ENCODE data around the gene CCM2.

GRCh38 chr7:45107356-45107755, 107.4 kb downstream of the CCM2 start:
- TF ChIP-seq POLR2A (IDR thresholded peaks at IDR 0.05), result no peak
- TF ChIP-seq, protein P1, sequence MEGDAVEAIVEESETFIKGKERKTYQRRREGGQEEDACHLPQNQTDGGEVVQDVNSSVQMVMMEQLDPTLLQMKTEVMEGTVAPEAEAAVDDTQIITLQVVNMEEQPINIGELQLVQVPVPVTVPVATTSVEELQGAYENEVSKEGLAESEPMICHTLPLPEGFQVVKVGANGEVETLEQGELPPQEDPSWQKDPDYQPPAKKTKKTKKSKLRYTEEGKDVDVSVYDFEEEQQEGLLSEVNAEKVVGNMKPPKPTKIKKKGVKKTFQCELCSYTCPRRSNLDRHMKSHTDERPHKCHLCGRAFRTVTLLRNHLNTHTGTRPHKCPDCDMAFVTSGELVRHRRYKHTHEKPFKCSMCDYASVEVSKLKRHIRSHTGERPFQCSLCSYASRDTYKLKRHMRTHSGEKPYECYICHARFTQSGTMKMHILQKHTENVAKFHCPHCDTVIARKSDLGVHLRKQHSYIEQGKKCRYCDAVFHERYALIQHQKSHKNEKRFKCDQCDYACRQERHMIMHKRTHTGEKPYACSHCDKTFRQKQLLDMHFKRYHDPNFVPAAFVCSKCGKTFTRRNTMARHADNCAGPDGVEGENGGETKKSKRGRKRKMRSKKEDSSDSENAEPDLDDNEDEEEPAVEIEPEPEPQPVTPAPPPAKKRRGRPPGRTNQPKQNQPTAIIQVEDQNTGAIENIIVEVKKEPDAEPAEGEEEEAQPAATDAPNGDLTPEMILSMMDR (IDR thresholded peaks at IDR 0.05), result no peak
